HCT116 (cell line): ENCODE data around the gene MAN2C1. TPM values are rescaled to one million over a fixed set of nuclear protein-coding genes. Genes with fewer than 3 reads are reported as not detected.

Experiments used
- ATAC-seq: fragments of 200-7000 bp; cut with Tn5 transposase; 2 replicates; pipeline ENCODE4 v1.9.1; 2020; ENCODE audit warnings: mild to moderate bottlenecking, moderate library complexity
- BruUV-seq: library from RNA; stranded (reverse); fragments of 400-500 nt; replicated peaks from 2 replicates; lab custom pipeline; 2021; lab: Mats Ljungman, UMichigan
- CTCF ChIA-PET: fragments of 300-600 bp; sonication (Branson Sonifier 250); formaldehyde crosslinking; loops from one replicate; lab custom pipeline; 2021; ENCODE audit warnings: antibody characterized with exemption; lab: Charles Lee
- POLR2A ChIA-PET: fragments of 300-600, 350-600 bp; sonication (Branson Sonifier 250); formaldehyde crosslinking; loops from one replicate; lab custom pipeline; 2021; ENCODE audit warnings: antibody characterized with exemption; lab: Charles Lee
- RAD21 ChIA-PET, 2 experiments: fragments of 300-600 bp; sonication (Branson Sonifier 250); formaldehyde crosslinking; loops; one replicate each; lab custom pipeline; 2023; ENCODE audit warnings: low total read pairs in 2 of 2; ENCODE audit not compliant: uncharacterized antibody in 2 of 2, unreplicated experiment in 2 of 2, low non-redundant PET in 1 of 2; lab: Charles Lee
- DNase-seq: peaks from one replicate; pipeline ENCODE4 v3.0.0-alpha.2; 2010; ENCODE audit warnings: low read depth, low spot score
- H2AFZ ChIP-seq: fragments of 200-600 bp; shearing (Covaris generic), sonication (generic); 2 replicates; pipeline ENCODE4 v1.6.1; 2017; ENCODE audit warnings: low read depth, mixed run types, mixed read lengths, antibody characterized with exemption, low read length; ENCODE audit not compliant: poor library complexity, severe bottlenecking
- H3K27ac ChIP-seq: 2 replicates; pipeline ENCODE4 v1.5.1; 2012; ENCODE audit warnings: low read depth, low read length
- H3K27me3 ChIP-seq: fragments of 200-600 bp; sonication (generic); 2 replicates; pipeline ENCODE4 v1.6.1; 2016; ENCODE audit warnings: mixed run types, low read length, mixed read lengths; ENCODE audit not compliant: insufficient read depth
- H3K36me3 ChIP-seq, 2 experiments: fragments of 200-500 bp in 1 of 2; fragments of 200-600 bp in 1 of 2; sonication (Bioruptor generic) in 1 of 2; sonication (generic) in 1 of 2; 2 replicates each; pipeline versions ENCODE4 v1.5.1 to v1.6.1; 2014 to 2016; ENCODE audit warnings: low read length in 2 of 2, inconsistent platforms in 1 of 2, mixed read lengths in 1 of 2, mixed run types in 1 of 2; ENCODE audit not compliant: insufficient read depth in 2 of 2, control insufficient read depth in 1 of 2
- H3K4me1 ChIP-seq, 2 experiments: fragments of 200-600 bp in 1 of 2; sonication (generic) in 1 of 2; 2 replicates each; pipeline versions ENCODE4 v1.5.1 to v1.6.1; 2012 to 2017; ENCODE audit warnings: low read length in 2 of 2, inconsistent platforms in 1 of 2, mild to moderate bottlenecking in 1 of 2, mixed read lengths in 1 of 2, mixed run types in 1 of 2, moderate library complexity in 1 of 2; ENCODE audit not compliant: insufficient read depth in 2 of 2, control insufficient read depth in 1 of 2
- H3K4me2 ChIP-seq: fragments of 200-600 bp; sonication (generic); 2 replicates; pipeline ENCODE4 v1.6.1; 2017; ENCODE audit warnings: mixed run types, low read length, mixed read lengths
- H3K4me3 ChIP-seq, 2 experiments: fragments of 200-600 bp in 1 of 2; sonication (generic) in 1 of 2; replicated peaks in 1 of 2; 2 replicates each; pipeline ENCODE4 v1.5.1; 2011 to 2016; ENCODE audit warnings: low read length in 2 of 2, control low read depth in 1 of 2, low read depth in 1 of 2, mild to moderate bottlenecking in 1 of 2, mixed read lengths in 1 of 2, mixed run types in 1 of 2
- H3K79me2 ChIP-seq: fragments of 200-600 bp; sonication (generic); 2 replicates; pipeline ENCODE4 v1.6.1; 2017; ENCODE audit warnings: mild to moderate bottlenecking, mixed run types, low read length, moderate library complexity, mixed read lengths; ENCODE audit not compliant: insufficient read depth
- H3K9ac ChIP-seq: fragments of 200-600 bp; sonication (generic); 2 replicates; pipeline ENCODE4 v1.6.1; 2016; ENCODE audit warnings: low read length, mixed read lengths
- H3K9me2 ChIP-seq: fragments of 200-600 bp; sonication (generic), shearing (Covaris generic); 2 replicates; pipeline ENCODE4 v1.6.1; 2017; ENCODE audit warnings: mixed run types, mild to moderate bottlenecking, moderate library complexity; ENCODE audit not compliant: insufficient read depth
- H3K9me3 ChIP-seq, 2 experiments: fragments of 200-500 bp in 1 of 2; fragments of 200-600 bp in 1 of 2; sonication (Bioruptor generic) in 1 of 2; sonication (generic) in 1 of 2; 2 replicates each; pipeline ENCODE4 v1.6.1; 2014 to 2017; ENCODE audit warnings: low read length in 2 of 2, mixed read lengths in 2 of 2, inconsistent platforms in 1 of 2, low read depth in 1 of 2, mild to moderate bottlenecking in 1 of 2, mixed run types in 1 of 2, moderate library complexity in 1 of 2; ENCODE audit not compliant: control insufficient read depth in 1 of 2, insufficient read depth in 1 of 2
- H4K20me1 ChIP-seq: fragments of 200-600 bp; sonication (generic), shearing (Covaris generic); 2 replicates; pipeline ENCODE4 v1.6.1; 2017; ENCODE audit warnings: mixed run types, mild to moderate bottlenecking, moderate library complexity; ENCODE audit not compliant: insufficient read depth
- ATF3 ChIP-seq: IDR thresholded peaks from 2 replicates; pipeline ENCODE4 v1.6.1; 2012
- CBX3 ChIP-seq: IDR thresholded peaks from 2 replicates; pipeline ENCODE4 v1.6.1; 2012; ENCODE audit warnings: low read depth
- CEBPB ChIP-seq: IDR thresholded peaks from 2 replicates; pipeline ENCODE4 v1.6.1; 2012; ENCODE audit warnings: low read depth
- ELF1 ChIP-seq: IDR thresholded peaks from 2 replicates; pipeline ENCODE4 v1.6.1; 2012; ENCODE audit warnings: low read depth, borderline replicate concordance
- EZH2 ChIP-seq: fragments of 200-600 bp; sonication (generic); IDR thresholded peaks from 2 replicates; pipeline ENCODE4 v1.6.1; 2017; ENCODE audit warnings: antibody characterized with exemption, mixed run types
- EZH2phosphoT487 ChIP-seq: fragments of 200-600 bp; IDR thresholded peaks from 2 replicates; pipeline ENCODE4 v1.6.1; 2018; ENCODE audit warnings: antibody characterized with exemption, borderline replicate concordance
- FOSL1 ChIP-seq: IDR thresholded peaks from 2 replicates; pipeline ENCODE4 v1.6.1; 2012; ENCODE audit warnings: low read depth
- JUND ChIP-seq: IDR thresholded peaks from 2 replicates; pipeline ENCODE4 v1.6.1; 2012
- SP1 ChIP-seq: IDR thresholded peaks from 2 replicates; pipeline ENCODE4 v1.6.1; 2012; ENCODE audit warnings: low read depth
- SRF ChIP-seq: IDR thresholded peaks from 2 replicates; pipeline ENCODE4 v1.6.1; 2012; ENCODE audit warnings: low read depth
- YY1 ChIP-seq: IDR thresholded peaks from 2 replicates; pipeline ENCODE4 v1.6.1; 2011; ENCODE audit warnings: low read length, low read depth, moderate library complexity, mild to moderate bottlenecking; ENCODE audit not compliant: insufficient replicate concordance; ENCODE audit errors: extremely low read depth
- intact Hi-C: fragments of 100-400 bp; cut with micrococcal nuclease; formaldehyde crosslinking; loops from 2 replicates; pipeline ENCODE4 v1.10.0; 2022
- total RNA-seq: library from RNA; stranded (reverse); gene quantifications from one replicate; pipeline ENCODE4 v1.2.1, GENCODE V29; 2021; ENCODE audit not compliant: unreplicated experiment
- TF ChIP-seq, protein P1 (sequence below): IDR thresholded peaks from 2 replicates; pipeline ENCODE4 v1.6.1; 2012; ENCODE audit warnings: low read depth
- TF ChIP-seq, protein P2 (sequence below): IDR thresholded peaks from 2 replicates; pipeline ENCODE4 v1.6.1; 2011; ENCODE audit warnings: mild to moderate bottlenecking, low read length, moderate library complexity; ENCODE audit not compliant: insufficient replicate concordance; ENCODE audit errors: extremely low read depth
- TF ChIP-seq, protein P3 (sequence below), 3 experiments: fragments of 200-600 bp in 1 of 3; sonication (generic) in 1 of 3; IDR thresholded peaks in 2 of 3; conservative IDR thresholded peaks in 1 of 3; 2 replicates each; pipeline ENCODE4 v1.5.1; 2012 to 2017; ENCODE audit warnings: low read depth in 2 of 3, low read length in 2 of 3, antibody characterized with exemption in 1 of 3, borderline replicate concordance in 1 of 3, control low read depth in 1 of 3, mild to moderate bottlenecking in 1 of 3, mixed read lengths in 1 of 3, mixed run types in 1 of 3, moderate library complexity in 1 of 3; ENCODE audit not compliant: insufficient read depth in 1 of 3

Gene MAN2C1
- total RNA-seq, 1 experiment from 2014 or later, result 118 TPM

GRCh38 chr15:75356006-75356405 is 12.4 kb downstream of the MAN2C1 start:
- ATAC-seq (no peak), DNase-seq (no peak)
- TF ChIP-seq, protein P1, sequence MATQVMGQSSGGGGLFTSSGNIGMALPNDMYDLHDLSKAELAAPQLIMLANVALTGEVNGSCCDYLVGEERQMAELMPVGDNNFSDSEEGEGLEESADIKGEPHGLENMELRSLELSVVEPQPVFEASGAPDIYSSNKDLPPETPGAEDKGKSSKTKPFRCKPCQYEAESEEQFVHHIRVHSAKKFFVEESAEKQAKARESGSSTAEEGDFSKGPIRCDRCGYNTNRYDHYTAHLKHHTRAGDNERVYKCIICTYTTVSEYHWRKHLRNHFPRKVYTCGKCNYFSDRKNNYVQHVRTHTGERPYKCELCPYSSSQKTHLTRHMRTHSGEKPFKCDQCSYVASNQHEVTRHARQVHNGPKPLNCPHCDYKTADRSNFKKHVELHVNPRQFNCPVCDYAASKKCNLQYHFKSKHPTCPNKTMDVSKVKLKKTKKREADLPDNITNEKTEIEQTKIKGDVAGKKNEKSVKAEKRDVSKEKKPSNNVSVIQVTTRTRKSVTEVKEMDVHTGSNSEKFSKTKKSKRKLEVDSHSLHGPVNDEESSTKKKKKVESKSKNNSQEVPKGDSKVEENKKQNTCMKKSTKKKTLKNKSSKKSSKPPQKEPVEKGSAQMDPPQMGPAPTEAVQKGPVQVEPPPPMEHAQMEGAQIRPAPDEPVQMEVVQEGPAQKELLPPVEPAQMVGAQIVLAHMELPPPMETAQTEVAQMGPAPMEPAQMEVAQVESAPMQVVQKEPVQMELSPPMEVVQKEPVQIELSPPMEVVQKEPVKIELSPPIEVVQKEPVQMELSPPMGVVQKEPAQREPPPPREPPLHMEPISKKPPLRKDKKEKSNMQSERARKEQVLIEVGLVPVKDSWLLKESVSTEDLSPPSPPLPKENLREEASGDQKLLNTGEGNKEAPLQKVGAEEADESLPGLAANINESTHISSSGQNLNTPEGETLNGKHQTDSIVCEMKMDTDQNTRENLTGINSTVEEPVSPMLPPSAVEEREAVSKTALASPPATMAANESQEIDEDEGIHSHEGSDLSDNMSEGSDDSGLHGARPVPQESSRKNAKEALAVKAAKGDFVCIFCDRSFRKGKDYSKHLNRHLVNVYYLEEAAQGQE, result no peak
- TF ChIP-seq CBX3 (no peak), EZH2 (no peak), SRF (no peak), ATF3 (no peak), ELF1 (no peak), CEBPB (no peak), SP1 (no peak), YY1 (no peak), JUND (no peak), FOSL1 (no peak), EZH2phosphoT487 (no peak)
- TF ChIP-seq, protein P2, sequence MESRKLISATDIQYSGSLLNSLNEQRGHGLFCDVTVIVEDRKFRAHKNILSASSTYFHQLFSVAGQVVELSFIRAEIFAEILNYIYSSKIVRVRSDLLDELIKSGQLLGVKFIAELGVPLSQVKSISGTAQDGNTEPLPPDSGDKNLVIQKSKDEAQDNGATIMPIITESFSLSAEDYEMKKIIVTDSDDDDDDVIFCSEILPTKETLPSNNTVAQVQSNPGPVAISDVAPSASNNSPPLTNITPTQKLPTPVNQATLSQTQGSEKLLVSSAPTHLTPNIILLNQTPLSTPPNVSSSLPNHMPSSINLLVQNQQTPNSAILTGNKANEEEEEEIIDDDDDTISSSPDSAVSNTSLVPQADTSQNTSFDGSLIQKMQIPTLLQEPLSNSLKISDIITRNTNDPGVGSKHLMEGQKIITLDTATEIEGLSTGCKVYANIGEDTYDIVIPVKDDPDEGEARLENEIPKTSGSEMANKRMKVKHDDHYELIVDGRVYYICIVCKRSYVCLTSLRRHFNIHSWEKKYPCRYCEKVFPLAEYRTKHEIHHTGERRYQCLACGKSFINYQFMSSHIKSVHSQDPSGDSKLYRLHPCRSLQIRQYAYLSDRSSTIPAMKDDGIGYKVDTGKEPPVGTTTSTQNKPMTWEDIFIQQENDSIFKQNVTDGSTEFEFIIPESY, result no peak
- TF ChIP-seq, protein P3, sequence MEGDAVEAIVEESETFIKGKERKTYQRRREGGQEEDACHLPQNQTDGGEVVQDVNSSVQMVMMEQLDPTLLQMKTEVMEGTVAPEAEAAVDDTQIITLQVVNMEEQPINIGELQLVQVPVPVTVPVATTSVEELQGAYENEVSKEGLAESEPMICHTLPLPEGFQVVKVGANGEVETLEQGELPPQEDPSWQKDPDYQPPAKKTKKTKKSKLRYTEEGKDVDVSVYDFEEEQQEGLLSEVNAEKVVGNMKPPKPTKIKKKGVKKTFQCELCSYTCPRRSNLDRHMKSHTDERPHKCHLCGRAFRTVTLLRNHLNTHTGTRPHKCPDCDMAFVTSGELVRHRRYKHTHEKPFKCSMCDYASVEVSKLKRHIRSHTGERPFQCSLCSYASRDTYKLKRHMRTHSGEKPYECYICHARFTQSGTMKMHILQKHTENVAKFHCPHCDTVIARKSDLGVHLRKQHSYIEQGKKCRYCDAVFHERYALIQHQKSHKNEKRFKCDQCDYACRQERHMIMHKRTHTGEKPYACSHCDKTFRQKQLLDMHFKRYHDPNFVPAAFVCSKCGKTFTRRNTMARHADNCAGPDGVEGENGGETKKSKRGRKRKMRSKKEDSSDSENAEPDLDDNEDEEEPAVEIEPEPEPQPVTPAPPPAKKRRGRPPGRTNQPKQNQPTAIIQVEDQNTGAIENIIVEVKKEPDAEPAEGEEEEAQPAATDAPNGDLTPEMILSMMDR (IDR thresholded peaks at IDR 0.05 in 2 of 3, conservative IDR thresholded peaks at IDR 0.05 in 1 of 3; ENCODE audit: borderline replicate concordance in 1 of 3, insufficient read depth in 1 of 3, low read depth in 2 of 3, low read length in 2 of 3), result no peak
- no peaks in the 10 kb centered on the region for H3K9me3 ChIP-seq
- H3K4me3 ChIP-seq, result no peak overlapping the region
- H3K9ac ChIP-seq, result no peak overlapping the region
- H3K36me3 ChIP-seq, result peaks cover 2 to 8% of the 10 kb centered on the region in 2 experiments; a peak in 3 of 4 replicates
- intact Hi-C loops, result no loop called here
- CTCF ChIA-PET, result interaction anchor here (0.6 kb wide), 1 partner anchor 12 kb away, joined by 3 read pairs; no protein-coding TSS in a partner anchor
- H3K9me2 ChIP-seq, result no peaks in the 10 kb centered on the region
- BruUV-seq, result no TSS peak
- H3K79me2 ChIP-seq, result no peaks in the 10 kb centered on the region
- no peaks in the 10 kb centered on the region for H3K4me1 ChIP-seq
- POLR2A ChIA-PET, result no interaction called here
- RAD21 ChIA-PET, result no interaction called here
- H4K20me1 ChIP-seq, result no peaks in the 10 kb centered on the region
- H2AFZ ChIP-seq, result no peak overlapping the region
- no peak overlapping the region for H3K4me2 ChIP-seq
- no peaks in the 10 kb centered on the region for H3K27me3 ChIP-seq
- no peak overlapping the region for H3K27ac ChIP-seq
